Measurements from ENCODE around the gene USP32. TPM values are rescaled to one million over a fixed set of nuclear protein-coding genes. Genes with fewer than 3 reads are reported as not detected.

The USP32 gene
- total and polyA plus RNA-seq, 2 of the 8 experiments (the other 6 are each of a cell fraction or from before 2014, with no cell fraction given) = 29.6 to 112 TPM

DNA sequence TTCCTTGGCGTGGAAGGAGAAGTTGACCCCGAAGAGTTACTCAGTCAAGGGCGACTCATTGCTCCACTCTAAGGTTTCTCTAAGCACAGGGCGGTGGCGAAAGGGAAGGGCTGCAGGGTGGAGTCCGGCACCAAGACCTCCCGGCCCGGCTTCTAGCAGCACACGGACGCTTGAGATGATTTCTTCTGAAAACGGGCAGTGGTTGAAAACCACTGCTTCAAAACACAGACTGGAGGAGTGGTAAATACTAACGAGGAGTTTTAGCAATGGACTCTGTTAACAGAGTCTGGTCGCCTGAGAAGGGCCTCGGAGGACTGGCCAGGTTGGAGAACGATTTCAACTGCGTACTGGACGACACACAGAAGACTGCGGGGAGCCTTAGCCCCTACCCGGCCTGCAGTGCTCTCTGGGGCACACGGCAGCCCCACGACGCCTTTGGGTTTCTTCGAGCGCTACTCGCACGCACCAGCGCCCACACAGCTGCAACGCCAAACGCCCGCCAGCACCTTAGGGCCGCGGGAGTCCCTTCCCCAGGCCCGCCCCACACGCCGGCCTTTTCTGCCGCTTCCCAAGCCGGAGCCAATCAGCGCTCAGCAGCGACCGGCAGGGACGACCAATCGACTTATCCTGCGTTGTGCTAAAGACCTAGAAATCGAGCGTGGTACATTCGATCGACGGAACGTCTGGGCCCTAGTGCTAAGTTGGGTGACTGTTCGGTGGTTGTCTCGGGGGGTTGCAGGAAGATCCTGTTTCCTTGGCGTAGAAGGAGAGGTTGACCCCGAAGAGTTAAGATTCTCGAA, 256.6 kb downstream of the USP32 start (continued):
- TF ChIP-seq, protein P1, sequence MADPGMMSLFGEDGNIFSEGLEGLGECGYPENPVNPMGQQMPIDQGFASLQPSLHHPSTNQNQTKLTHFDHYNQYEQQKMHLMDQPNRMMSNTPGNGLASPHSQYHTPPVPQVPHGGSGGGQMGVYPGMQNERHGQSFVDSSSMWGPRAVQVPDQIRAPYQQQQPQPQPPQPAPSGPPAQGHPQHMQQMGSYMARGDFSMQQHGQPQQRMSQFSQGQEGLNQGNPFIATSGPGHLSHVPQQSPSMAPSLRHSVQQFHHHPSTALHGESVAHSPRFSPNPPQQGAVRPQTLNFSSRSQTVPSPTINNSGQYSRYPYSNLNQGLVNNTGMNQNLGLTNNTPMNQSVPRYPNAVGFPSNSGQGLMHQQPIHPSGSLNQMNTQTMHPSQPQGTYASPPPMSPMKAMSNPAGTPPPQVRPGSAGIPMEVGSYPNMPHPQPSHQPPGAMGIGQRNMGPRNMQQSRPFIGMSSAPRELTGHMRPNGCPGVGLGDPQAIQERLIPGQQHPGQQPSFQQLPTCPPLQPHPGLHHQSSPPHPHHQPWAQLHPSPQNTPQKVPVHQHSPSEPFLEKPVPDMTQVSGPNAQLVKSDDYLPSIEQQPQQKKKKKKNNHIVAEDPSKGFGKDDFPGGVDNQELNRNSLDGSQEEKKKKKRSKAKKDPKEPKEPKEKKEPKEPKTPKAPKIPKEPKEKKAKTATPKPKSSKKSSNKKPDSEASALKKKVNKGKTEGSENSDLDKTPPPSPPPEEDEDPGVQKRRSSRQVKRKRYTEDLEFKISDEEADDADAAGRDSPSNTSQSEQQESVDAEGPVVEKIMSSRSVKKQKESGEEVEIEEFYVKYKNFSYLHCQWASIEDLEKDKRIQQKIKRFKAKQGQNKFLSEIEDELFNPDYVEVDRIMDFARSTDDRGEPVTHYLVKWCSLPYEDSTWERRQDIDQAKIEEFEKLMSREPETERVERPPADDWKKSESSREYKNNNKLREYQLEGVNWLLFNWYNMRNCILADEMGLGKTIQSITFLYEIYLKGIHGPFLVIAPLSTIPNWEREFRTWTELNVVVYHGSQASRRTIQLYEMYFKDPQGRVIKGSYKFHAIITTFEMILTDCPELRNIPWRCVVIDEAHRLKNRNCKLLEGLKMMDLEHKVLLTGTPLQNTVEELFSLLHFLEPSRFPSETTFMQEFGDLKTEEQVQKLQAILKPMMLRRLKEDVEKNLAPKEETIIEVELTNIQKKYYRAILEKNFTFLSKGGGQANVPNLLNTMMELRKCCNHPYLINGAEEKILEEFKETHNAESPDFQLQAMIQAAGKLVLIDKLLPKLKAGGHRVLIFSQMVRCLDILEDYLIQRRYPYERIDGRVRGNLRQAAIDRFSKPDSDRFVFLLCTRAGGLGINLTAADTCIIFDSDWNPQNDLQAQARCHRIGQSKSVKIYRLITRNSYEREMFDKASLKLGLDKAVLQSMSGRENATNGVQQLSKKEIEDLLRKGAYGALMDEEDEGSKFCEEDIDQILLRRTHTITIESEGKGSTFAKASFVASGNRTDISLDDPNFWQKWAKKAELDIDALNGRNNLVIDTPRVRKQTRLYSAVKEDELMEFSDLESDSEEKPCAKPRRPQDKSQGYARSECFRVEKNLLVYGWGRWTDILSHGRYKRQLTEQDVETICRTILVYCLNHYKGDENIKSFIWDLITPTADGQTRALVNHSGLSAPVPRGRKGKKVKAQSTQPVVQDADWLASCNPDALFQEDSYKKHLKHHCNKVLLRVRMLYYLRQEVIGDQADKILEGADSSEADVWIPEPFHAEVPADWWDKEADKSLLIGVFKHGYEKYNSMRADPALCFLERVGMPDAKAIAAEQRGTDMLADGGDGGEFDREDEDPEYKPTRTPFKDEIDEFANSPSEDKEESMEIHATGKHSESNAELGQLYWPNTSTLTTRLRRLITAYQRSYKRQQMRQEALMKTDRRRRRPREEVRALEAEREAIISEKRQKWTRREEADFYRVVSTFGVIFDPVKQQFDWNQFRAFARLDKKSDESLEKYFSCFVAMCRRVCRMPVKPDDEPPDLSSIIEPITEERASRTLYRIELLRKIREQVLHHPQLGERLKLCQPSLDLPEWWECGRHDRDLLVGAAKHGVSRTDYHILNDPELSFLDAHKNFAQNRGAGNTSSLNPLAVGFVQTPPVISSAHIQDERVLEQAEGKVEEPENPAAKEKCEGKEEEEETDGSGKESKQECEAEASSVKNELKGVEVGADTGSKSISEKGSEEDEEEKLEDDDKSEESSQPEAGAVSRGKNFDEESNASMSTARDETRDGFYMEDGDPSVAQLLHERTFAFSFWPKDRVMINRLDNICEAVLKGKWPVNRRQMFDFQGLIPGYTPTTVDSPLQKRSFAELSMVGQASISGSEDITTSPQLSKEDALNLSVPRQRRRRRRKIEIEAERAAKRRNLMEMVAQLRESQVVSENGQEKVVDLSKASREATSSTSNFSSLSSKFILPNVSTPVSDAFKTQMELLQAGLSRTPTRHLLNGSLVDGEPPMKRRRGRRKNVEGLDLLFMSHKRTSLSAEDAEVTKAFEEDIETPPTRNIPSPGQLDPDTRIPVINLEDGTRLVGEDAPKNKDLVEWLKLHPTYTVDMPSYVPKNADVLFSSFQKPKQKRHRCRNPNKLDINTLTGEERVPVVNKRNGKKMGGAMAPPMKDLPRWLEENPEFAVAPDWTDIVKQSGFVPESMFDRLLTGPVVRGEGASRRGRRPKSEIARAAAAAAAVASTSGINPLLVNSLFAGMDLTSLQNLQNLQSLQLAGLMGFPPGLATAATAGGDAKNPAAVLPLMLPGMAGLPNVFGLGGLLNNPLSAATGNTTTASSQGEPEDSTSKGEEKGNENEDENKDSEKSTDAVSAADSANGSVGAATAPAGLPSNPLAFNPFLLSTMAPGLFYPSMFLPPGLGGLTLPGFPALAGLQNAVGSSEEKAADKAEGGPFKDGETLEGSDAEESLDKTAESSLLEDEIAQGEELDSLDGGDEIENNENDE (IDR thresholded peaks at IDR 0.05; ENCODE audit: insufficient replicate concordance, low read length) = no peak
- TF ChIP-seq SP2 (IDR thresholded peaks at IDR 0.05; ENCODE audit: low read length) (no peak), BACH1 (IDR thresholded peaks at IDR 0.05; ENCODE audit: low read length) (no peak), KDM1A (IDR thresholded peaks at IDR 0.05; ENCODE audit: borderline replicate concordance, low read length) (no peak), CHD1 (IDR thresholded peaks at IDR 0.05; ENCODE audit: low read depth, low read length) (no peak), SIRT6 (IDR thresholded peaks at IDR 0.05; ENCODE audit: low read length) (no peak), RXRA (IDR thresholded peaks at IDR 0.05; ENCODE audit: insufficient read depth, low read depth, low read length) (no peak), BRCA1 (IDR thresholded peaks at IDR 0.05; ENCODE audit: low read depth, low read length) (no peak), CREB1 (IDR thresholded peaks at IDR 0.05) (peak; percentile 81)
